ENCODE results near the gene WASHC2A.

- TF ChIP-seq REST (IDR thresholded peaks at IDR 0.05; ENCODE audit: low read depth, low read length) (no peak), YY1 (IDR thresholded peaks at IDR 0.05; ENCODE audit: low read depth) (no peak), MEF2A (IDR thresholded peaks at IDR 0.05; ENCODE audit: borderline replicate concordance, low read depth) (no peak), EZH2phosphoT487 (IDR thresholded peaks at IDR 0.05; ENCODE audit: borderline replicate concordance, low read depth) (no peak), CTCF (IDR thresholded peaks at IDR 0.05) (no peak), POLR2AphosphoS5 (IDR thresholded peaks at IDR 0.05; ENCODE audit: low read depth, low read length) (no peak), EP300 (IDR thresholded peaks at IDR 0.05; ENCODE audit: borderline replicate concordance in 1 of 2, low read depth in 1 of 2, low read length in 1 of 2) (no peak), MAX (IDR thresholded peaks at IDR 0.05; ENCODE audit: low read depth) (no peak), FOSL2 (IDR thresholded peaks at IDR 0.05; ENCODE audit: borderline replicate concordance, low read depth) (no peak), TCF12 (IDR thresholded peaks at IDR 0.05) (no peak), FOXM1 (IDR thresholded peaks at IDR 0.05; ENCODE audit: low read depth) (no peak)
Measured at GRCh38 chr10:50044941-50045664, 22.7 kb upstream of the WASHC2A start.

Data from SK-N-SH (cell line).